Measurements from ENCODE around the gene ADAM10.

The ADAM10 gene

GRCh38 chr15:58546066-58546591 lies 203.4 kb downstream of the ADAM10 start:
- no peak for FAIRE-seq
- DNase-seq (ENCODE audit: extremely low spot score, insufficient read length, low read depth) = no peak

- FAIRE-seq = no peak
- DNase-seq (ENCODE audit: extremely low spot score, insufficient read length, low read depth) = no peak
Measured at GRCh38 chr15:58545307-58546065, 204.0 kb downstream of the ADAM10 start.

- FAIRE-seq (no peak), DNase-seq (ENCODE audit: extremely low spot score, insufficient read length, low read depth) (no peak)
Measured at GRCh38 chr15:58544756-58545155, 204.8 kb downstream of the ADAM10 start.

GRCh38 chr15:58543664-58544335 lies 205.7 kb downstream of the ADAM10 start:
- FAIRE-seq (no peak), DNase-seq (ENCODE audit: extremely low spot score, insufficient read length, low read depth) (no peak)

GRCh38 chr15:58541410-58542087 lies 208.0 kb downstream of the ADAM10 start:
- FAIRE-seq (no peak), DNase-seq (ENCODE audit: extremely low spot score, insufficient read length, low read depth) (no peak)

- no peak for DNase-seq (ENCODE audit: extremely low spot score, insufficient read length, low read depth)
Measured at GRCh38 chr15:58539548-58539947, 210.0 kb downstream of the ADAM10 start.

GRCh38 chr15:58538901-58539300 lies 210.6 kb downstream of the ADAM10 start:
- DNase-seq (ENCODE audit: extremely low spot score, insufficient read length, low read depth) (no peak), FAIRE-seq (no peak)

More at GRCh38 chr15:58539548-58539947, 210.0 kb downstream of the ADAM10 start:
- no peak for FAIRE-seq
